K562 (cell line): Measurements from ENCODE around the gene SYS1. TPM values are rescaled to one million over a fixed set of nuclear protein-coding genes. Genes with fewer than 3 reads are reported as not detected.

Experiments used
- ATAC-seq: fragments of 200-7000 bp; cut with Tn5 transposase; 3 replicates; pipeline ENCODE4 v1.9.1; 2020; ENCODE audit warnings: moderate library complexity
- BruUV-seq: library from RNA; stranded (reverse); fragments of 400-500 nt; replicated peaks from 2 replicates; lab custom pipeline; 2021; lab: Mats Ljungman, UMichigan
- CTCF ChIA-PET: fragments of 300-600 bp; formaldehyde crosslinking; extraction: SDS; loops from one replicate; lab custom pipeline; 2021; ENCODE audit warnings: low intra/inter-chr PET ratio; lab: Yijun Ruan, JAX
- POLR2A ChIA-PET: fragments of 300-600, 350-650 bp; sonication (Branson Sonifier 250); formaldehyde crosslinking; extraction: SDS; loops from one replicate; lab custom pipeline; 2021; ENCODE audit warnings: antibody characterized with exemption, inconsistent platforms; lab: Yijun Ruan, JAX
- DNase-seq, 4 experiments: peaks; one replicate each; pipeline versions ENCODE4 v3.0.0 to v3.0.0-alpha.2; 2011 to 2018; ENCODE audit warnings: low spot score in 3 of 4, mixed read lengths in 3 of 4; ENCODE audit errors: extremely low read depth in 1 of 4
- FAIRE-seq: peaks from 2 replicates; lab custom pipeline; 2011; peaks lifted over from hg19 to GRCh38; lab: Jason Lieb, UNC
- H2AFZ ChIP-seq: 2 replicates; pipeline ENCODE4 v1.6.0; 2011; ENCODE audit warnings: low read depth, low read length, control low read depth, inconsistent platforms
- H3K27ac ChIP-seq: fragments of 200-600 bp; 3 replicates; pipeline ENCODE4 v1.8.0; 2011; ENCODE audit warnings: low read depth, mild to moderate bottlenecking, control low read depth, inconsistent platforms, low read length, moderate library complexity, mixed read lengths; ENCODE audit errors: extremely low read depth
- H3K27me3 ChIP-seq, 2 experiments: fragments of 300-600 bp in 1 of 2; 2 replicates in 1 of 2; 3 replicates in 1 of 2; pipeline versions ENCODE4 v1.6.0 to v1.8.0; 2011; ENCODE audit warnings: inconsistent platforms in 2 of 2, low read length in 2 of 2, mild to moderate bottlenecking in 1 of 2, mixed read lengths in 1 of 2, moderate library complexity in 1 of 2; ENCODE audit not compliant: control insufficient read depth in 2 of 2, insufficient read depth in 2 of 2
- H3K36me3 ChIP-seq: fragments of 300-600 bp; 3 replicates; pipeline ENCODE4 v1.8.0; 2011; ENCODE audit warnings: mild to moderate bottlenecking, low read length, inconsistent platforms; ENCODE audit not compliant: control insufficient read depth, insufficient read depth
- H3K4me1 ChIP-seq, 2 experiments: fragments of 200-600 bp in 1 of 2; replicated peaks in 1 of 2; 2 replicates in 1 of 2; 3 replicates in 1 of 2; pipeline versions ENCODE4 v1.5.1 to v1.8.0; 2011; ENCODE audit warnings: inconsistent platforms in 2 of 2, low read length in 2 of 2, mild to moderate bottlenecking in 1 of 2, mixed read lengths in 1 of 2, moderate library complexity in 1 of 2; ENCODE audit not compliant: control insufficient read depth in 2 of 2, insufficient read depth in 2 of 2
- H3K4me2 ChIP-seq: 2 replicates; pipeline ENCODE4 v1.6.1; 2011; ENCODE audit warnings: low read length, control low read depth, inconsistent platforms, mixed read lengths; ENCODE audit not compliant: insufficient read depth
- H3K4me3 ChIP-seq: fragments of 200-600 bp; sonication (generic), shearing (Covaris generic); 2 replicates; pipeline ENCODE4 v1.5.1; 2016; ENCODE audit warnings: control low read depth, inconsistent platforms
- H3K79me2 ChIP-seq: fragments of 200-600 bp; 3 replicates; pipeline ENCODE4 v1.8.0; 2011; ENCODE audit warnings: low read length, inconsistent platforms; ENCODE audit not compliant: control insufficient read depth, insufficient read depth
- H3K9ac ChIP-seq, 2 experiments: 2 replicates each; pipeline versions ENCODE4 v1.6.0 to v1.6.1; 2011; ENCODE audit warnings: low read depth in 2 of 2, low read length in 2 of 2, control low read depth in 1 of 2, inconsistent platforms in 1 of 2, mild to moderate bottlenecking in 1 of 2, mixed read lengths in 1 of 2; ENCODE audit not compliant: insufficient read depth in 1 of 2
- H3K9me1 ChIP-seq: one replicate; pipeline ENCODE4 v1.6.0; 2011; ENCODE audit warnings: inconsistent platforms, mild to moderate bottlenecking, low read length, moderate library complexity; ENCODE audit not compliant: control insufficient read depth, insufficient read depth
- H3K9me3 ChIP-seq: replicated peaks from 2 replicates; pipeline ENCODE4 v1.5.1; 2011; ENCODE audit warnings: low read depth, low read length, inconsistent platforms; ENCODE audit not compliant: control insufficient read depth, insufficient read depth
- H4K20me1 ChIP-seq: replicated peaks from 2 replicates; pipeline ENCODE4 v1.6.1; 2011; ENCODE audit warnings: low read length, inconsistent platforms, mixed read lengths; ENCODE audit not compliant: control insufficient read depth, insufficient read depth
- ATF6 ChIP-seq: sonication (generic); formaldehyde crosslinking; IDR thresholded peaks from 2 replicates; pipeline ENCODE4 v1.4.0; 2020; ENCODE audit warnings: mild to moderate bottlenecking, missing genetic modification reagents
- CBX1 ChIP-seq: sonication (generic); IDR thresholded peaks from 2 replicates; pipeline ENCODE4 v1.6.1; 2016; ENCODE audit warnings: antibody characterized with exemption, low read depth, mild to moderate bottlenecking
- HCFC1 ChIP-seq: IDR thresholded peaks from 2 replicates; pipeline ENCODE4 v1.6.1; 2012; ENCODE audit warnings: low read depth, low read length, improper control_type of control experiment
- MTF1 ChIP-seq: fragments of 250-450 bp; sonication (Bioruptor Pico); IDR thresholded peaks from 2 replicates; pipeline ENCODE4 v1.9.0; 2021; ENCODE audit warnings: moderate library complexity, mild to moderate bottlenecking, inconsistent platforms, borderline replicate concordance
- MYC ChIP-seq, 2 experiments: fragments of 250-450 bp in 1 of 2; sonication (Bioruptor Pico) in 1 of 2; IDR thresholded peaks; 2 replicates each; pipeline versions ENCODE4 v1.5.1 to v1.6.1; 2012 to 2021; ENCODE audit warnings: low read depth in 2 of 2, borderline replicate concordance in 1 of 2, improper control_type of control experiment in 1 of 2, low read length in 1 of 2, mild to moderate bottlenecking in 1 of 2, moderate library complexity in 1 of 2
- NFRKB ChIP-seq: fragments of 450-650 bp; IDR thresholded peaks from 2 replicates; pipeline ENCODE4 v1.6.1; 2016; ENCODE audit warnings: low read depth
- PPARD ChIP-seq: fragments of 250-450 bp; sonication (Bioruptor Pico); IDR thresholded peaks from 2 replicates; pipeline ENCODE4 v1.8.0; 2022; ENCODE audit warnings: inconsistent platforms, mild to moderate bottlenecking, moderate library complexity
- SIX5 ChIP-seq, 2 experiments: IDR thresholded peaks; 2 replicates each; pipeline ENCODE4 v1.6.1; 2011; ENCODE audit warnings: low read length in 2 of 2, borderline replicate concordance in 1 of 2, low read depth in 1 of 2, mild to moderate bottlenecking in 1 of 2, moderate library complexity in 1 of 2; ENCODE audit not compliant: insufficient read depth in 1 of 2
- SLC30A9 ChIP-seq: fragments of 250-450 bp; sonication (Bioruptor Pico); IDR thresholded peaks from 2 replicates; pipeline ENCODE4 v1.8.0; 2022; ENCODE audit warnings: mild to moderate bottlenecking, moderate library complexity
- ZBTB43 ChIP-seq: sonication (generic); formaldehyde crosslinking; IDR thresholded peaks from 2 replicates; pipeline ENCODE4 v1.8.0; 2023; ENCODE audit warnings: mild to moderate bottlenecking, missing genetic modification reagents
- ZBTB7A ChIP-seq: IDR thresholded peaks from 2 replicates; pipeline ENCODE4 v1.6.1; 2011; ENCODE audit warnings: low read depth, mild to moderate bottlenecking, low read length, moderate library complexity, borderline replicate concordance; ENCODE audit not compliant: control insufficient read depth
- ZNF143 ChIP-seq: sonication (generic); formaldehyde crosslinking; IDR thresholded peaks from 2 replicates; pipeline ENCODE4 v1.9.0; 2022; ENCODE audit warnings: mild to moderate bottlenecking, missing genetic modification reagents
- WGBS: fragments of 100-300 bp; shearing (Covaris generic); methylation state at CpG from one replicate; pipeline ENCODE4 v1.1.6; 2016; ENCODE audit warnings: low coverage, mixed read lengths; ENCODE audit not compliant: insufficient coverage; ENCODE audit errors: missing lambda C conversion rate; 5-methylcytosine and 5-hydroxymethylcytosine counted together
- in situ Hi-C: fragments of 300-500 bp; cut with MboI; formaldehyde crosslinking; loops from 4 replicates; pipeline ENCODE4 v1.15.0; 2018; ENCODE audit warnings: inconsistent platforms, mixed read lengths
- intact Hi-C: fragments of 100-400 bp; cut with micrococcal nuclease; formaldehyde crosslinking; loops from 2 replicates; pipeline ENCODE4 v1.14.2; 2022
- polyA plus RNA-seq, 8 experiments: library from polyadenylated mRNA; depleted of rRNA in 4 of 8; stranded (reverse) in 5 of 8; unstranded in 3 of 8; fragments of >200 nt; fragmentation: Nextera tagmentation in 2 of 8; fragmentation: Illumina TruSeq in 1 of 8; extraction: Ambion mirVana in 2 of 8; extraction: Trizol in 1 of 8; gene quantifications; 2 replicates each; pipeline versions ENCODE4 v1.2.1 to v1.2.3, GENCODE V29; 2011 to 2014; ENCODE audit warnings: inconsistent platforms in 1 of 8, missing spikeins in 1 of 8
- total RNA-seq, 7 experiments: library from RNA; depleted of rRNA in 6 of 7; stranded (reverse); fragments of >200 nt in 6 of 7; fragmentation: Illumina TruSeq in 2 of 7; extraction: Trizol in 2 of 7; gene quantifications; 2 replicates each; pipeline versions ENCODE4 v1.2.1 to v1.2.3, GENCODE V29; 2011 to 2021; ENCODE audit warnings: low replicate concordance in 1 of 7
- TF ChIP-seq, protein P1 (sequence below): fragments of 450-650 bp; IDR thresholded peaks from 2 replicates; pipeline ENCODE4 v1.7.0; 2016; ENCODE audit warnings: borderline replicate concordance

SYS1 gene
- total and polyA plus RNA-seq, 9 of the 15 experiments (the other 6 are each of a cell fraction or from before 2014, with no cell fraction given): 11.1 to 25.2 (median 17.5) TPM

DNA sequence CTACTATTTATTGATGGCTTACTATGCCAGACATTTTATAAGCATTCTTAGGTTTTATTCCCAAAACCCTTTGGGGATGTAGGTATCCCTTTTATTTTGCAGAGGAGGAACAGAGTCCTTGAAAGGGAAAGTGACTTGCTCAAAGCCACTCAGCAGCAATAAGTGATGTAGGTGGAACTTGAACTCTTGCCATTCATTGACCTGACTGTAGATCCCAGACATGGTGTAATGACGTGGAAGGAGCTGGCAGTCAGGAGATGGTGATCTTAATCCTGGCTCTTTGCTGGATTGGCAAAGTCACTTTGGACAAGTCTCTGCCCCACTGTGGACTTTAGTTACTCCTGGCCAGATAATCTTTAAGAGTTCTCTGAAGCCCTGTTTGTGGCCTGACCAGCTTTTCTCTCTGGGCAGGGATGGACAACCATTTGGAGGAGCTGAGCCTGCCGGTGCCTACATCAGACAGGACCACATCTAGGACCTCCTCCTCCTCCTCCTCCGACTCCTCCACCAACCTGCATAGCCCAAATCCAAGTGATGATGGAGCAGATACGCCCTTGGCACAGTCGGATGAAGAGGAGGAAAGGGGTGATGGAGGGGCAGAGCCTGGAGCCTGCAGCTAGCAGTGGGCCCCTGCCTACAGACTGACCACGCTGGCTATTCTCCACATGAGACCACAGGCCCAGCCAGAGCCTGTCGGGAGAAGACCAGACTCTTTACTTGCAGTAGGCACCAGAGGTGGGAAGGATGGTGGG lies 46.7 kb downstream of the SYS1 start:
- H3K4me2 ChIP-seq: no peak overlapping the region
- in situ Hi-C loops (no loop called here), intact Hi-C loops (no loop called here)
- FAIRE-seq (no peak), ATAC-seq (no peak), DNase-seq (no peak)
- no peak overlapping the region for H3K9ac ChIP-seq
- POLR2A ChIA-PET: interaction anchor here (1.2 to 1.7 kb wide), 2 partner anchors 9 to 36 kb away, joined by 3 to 4 read pairs; no protein-coding TSS in a partner anchor
- no peaks in the 10 kb centered on the region for H4K20me1 ChIP-seq
- H3K9me3 ChIP-seq: no peaks in the 10 kb centered on the region
- CTCF ChIA-PET: no interaction called here
- BruUV-seq: no TSS peak
- peaks cover 19% of the 10 kb centered on the region for H3K36me3 ChIP-seq
- H3K4me3 ChIP-seq: no peak overlapping the region
- peaks cover 23 to 25% of the 10 kb centered on the region in 2 experiments; a peak in 4 of 5 replicates for H3K4me1 ChIP-seq
- peaks cover 17% of the 10 kb centered on the region; the same call in 2 of the 3 replicates for H3K79me2 ChIP-seq
- WGBS: 86% methylated on average over 5 of the region's 7 CpGs
- no peaks in the 10 kb centered on the region; a peak in 1 of 5 replicates for H3K27me3 ChIP-seq
- H3K27ac ChIP-seq: no peak overlapping the region
- H2AFZ ChIP-seq: no peak overlapping the region
- no peaks in the 10 kb centered on the region for H3K9me1 ChIP-seq
- no peak for TF ChIP-seq PPARD (CRISPR knock-in tag)
- TF ChIP-seq MYC (IDR thresholded peaks at IDR 0.05; ENCODE audit: low read depth, low read length): no peak
- TF ChIP-seq MYC (CRISPR knock-in tag; IDR thresholded peaks at IDR 0.05; ENCODE audit: borderline replicate concordance, low read depth): no peak
- no peak for TF ChIP-seq SIX5 (IDR thresholded peaks at IDR 0.05; ENCODE audit: borderline replicate concordance in 1 of 2, insufficient read depth in 1 of 2, low read depth in 1 of 2, low read length in 2 of 2)
- TF ChIP-seq CBX1: no peak
- TF ChIP-seq ZBTB7A: no peak
- TF ChIP-seq MTF1 (CRISPR knock-in tag): no peak
- TF ChIP-seq HCFC1: no peak
- no peak for TF ChIP-seq ATF6 (CRISPR knock-in tag)
- TF ChIP-seq, protein P1, sequence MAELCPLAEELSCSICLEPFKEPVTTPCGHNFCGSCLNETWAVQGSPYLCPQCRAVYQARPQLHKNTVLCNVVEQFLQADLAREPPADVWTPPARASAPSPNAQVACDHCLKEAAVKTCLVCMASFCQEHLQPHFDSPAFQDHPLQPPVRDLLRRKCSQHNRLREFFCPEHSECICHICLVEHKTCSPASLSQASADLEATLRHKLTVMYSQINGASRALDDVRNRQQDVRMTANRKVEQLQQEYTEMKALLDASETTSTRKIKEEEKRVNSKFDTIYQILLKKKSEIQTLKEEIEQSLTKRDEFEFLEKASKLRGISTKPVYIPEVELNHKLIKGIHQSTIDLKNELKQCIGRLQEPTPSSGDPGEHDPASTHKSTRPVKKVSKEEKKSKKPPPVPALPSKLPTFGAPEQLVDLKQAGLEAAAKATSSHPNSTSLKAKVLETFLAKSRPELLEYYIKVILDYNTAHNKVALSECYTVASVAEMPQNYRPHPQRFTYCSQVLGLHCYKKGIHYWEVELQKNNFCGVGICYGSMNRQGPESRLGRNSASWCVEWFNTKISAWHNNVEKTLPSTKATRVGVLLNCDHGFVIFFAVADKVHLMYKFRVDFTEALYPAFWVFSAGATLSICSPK: no peak
- no peak for TF ChIP-seq ZNF143 (CRISPR knock-in tag)
- no peak for TF ChIP-seq ZBTB43 (CRISPR knock-in tag)
- no peak for TF ChIP-seq NFRKB
- no peak for TF ChIP-seq SLC30A9
